Stomach (tissue), 9 donors: ENCODE measurements around the gene CLIC5. TPM values are rescaled to one million over a fixed set of nuclear protein-coding genes. Genes with fewer than 3 reads are reported as not detected.

Experiments used
- DNase-seq, 2 donors: peaks; one replicate each; pipeline versions ENCODE4 v3.0.0 to v3.0.0-alpha.2; 2013 to 2019
- H3K27ac ChIP-seq, 5 donors: fragments of 200-600 bp in 4 of 5; sonication (generic) in 4 of 5; one replicate each; pipeline ENCODE4 v1.5.1; 2013 to 2019; ENCODE audit warnings: mild to moderate bottlenecking in 1 of 5, moderate library complexity in 1 of 5
- H3K27me3 ChIP-seq, 3 donors: fragments of 200-600 bp; sonication (generic); one replicate each; pipeline ENCODE4 v1.5.1; 2017 to 2019; ENCODE audit warnings: mixed run types in 1 of 3
- H3K36me3 ChIP-seq, 4 donors: fragments of 200-600 bp; sonication (generic); 1 replicate in 3 of 4; 2 replicates in 1 of 4; pipeline ENCODE4 v1.5.1; 2016 to 2019
- H3K4me1 ChIP-seq, 4 donors: fragments of 200-600 bp; sonication (generic); one replicate each; pipeline ENCODE4 v1.5.1; 2016 to 2019
- H3K4me3 ChIP-seq, 4 donors: fragments of 200-600 bp; sonication (generic) in 3 of 4; one replicate each; pipeline ENCODE4 v1.5.1; 2016 to 2019; ENCODE audit warnings: mild to moderate bottlenecking in 1 of 4
- H3K9me3 ChIP-seq, 4 donors: fragments of 200-600 bp; sonication (generic); one replicate each; pipeline ENCODE4 v1.5.1; 2016 to 2019
- EP300 ChIP-seq: sonication (generic); formaldehyde crosslinking; IDR thresholded peaks from one replicate; pipeline ENCODE4 v1.6.1; 2017; ENCODE audit warnings: antibody characterized with exemption
- POLR2A ChIP-seq, 4 donors: fragments of 450-650 bp; IDR thresholded peaks; one replicate each; pipeline ENCODE4 v1.6.1; 2016; ENCODE audit warnings: antibody characterized with exemption in 4 of 4, control low read depth in 2 of 4, mild to moderate bottlenecking in 1 of 4, moderate library complexity in 1 of 4
- POLR2AphosphoS5 ChIP-seq, 3 donors: sonication (generic); formaldehyde crosslinking; IDR thresholded peaks; one replicate each; pipeline ENCODE4 v1.6.1; 2016; ENCODE audit warnings: antibody characterized with exemption in 3 of 3
- WGBS, 5 donors: extraction: QIAGEN DNeasy Blood & Tissue Kit in 3 of 5; methylation state at CpG; one replicate each; pipeline versions ENCODE4 v1.1.5 to v1.1.7; 2013 to 2018; 5-methylcytosine and 5-hydroxymethylcytosine counted together
- intact Hi-C: fragments of 100-400 bp; cut with DNase I; formaldehyde crosslinking; loops from one replicate; pipeline ENCODE4 v1.15.1; 2023; ENCODE audit warnings: low total_unique reads
- polyA plus RNA-seq, 3 donors: library from polyadenylated mRNA; stranded (reverse); fragments of 200-250 nt; gene quantifications; one replicate each; pipeline ENCODE4 v1.2.3, GENCODE V29; 2013
- total RNA-seq, 5 donors: library from RNA; depleted of rRNA; stranded (reverse); fragments of >200 nt; gene quantifications; one replicate each; pipeline versions ENCODE4 v1.1.0 to v1.2.3, GENCODE V29; 2014 to 2016
- TF ChIP-seq, protein P1 (sequence below), 7 experiments: fragments of 450-650 bp in 4 of 7; fragments of 200-600 bp in 3 of 7; sonication (generic) in 3 of 7; IDR thresholded peaks; one replicate each; pipeline ENCODE4 v1.5.1; 2016 to 2019; ENCODE audit warnings: antibody characterized with exemption in 7 of 7, control low read depth in 2 of 7, mild to moderate bottlenecking in 1 of 7
- donor health status: healthy with polysubstance abuse.
- donor health status: Bipolar disorder and iron deficiency.
- donor health status: healthy.

The CLIC5 gene
- total and polyA plus RNA-seq, 8 donors: 0.19 to 30.4 (median 2.0) TPM; not detected in 1

DNA sequence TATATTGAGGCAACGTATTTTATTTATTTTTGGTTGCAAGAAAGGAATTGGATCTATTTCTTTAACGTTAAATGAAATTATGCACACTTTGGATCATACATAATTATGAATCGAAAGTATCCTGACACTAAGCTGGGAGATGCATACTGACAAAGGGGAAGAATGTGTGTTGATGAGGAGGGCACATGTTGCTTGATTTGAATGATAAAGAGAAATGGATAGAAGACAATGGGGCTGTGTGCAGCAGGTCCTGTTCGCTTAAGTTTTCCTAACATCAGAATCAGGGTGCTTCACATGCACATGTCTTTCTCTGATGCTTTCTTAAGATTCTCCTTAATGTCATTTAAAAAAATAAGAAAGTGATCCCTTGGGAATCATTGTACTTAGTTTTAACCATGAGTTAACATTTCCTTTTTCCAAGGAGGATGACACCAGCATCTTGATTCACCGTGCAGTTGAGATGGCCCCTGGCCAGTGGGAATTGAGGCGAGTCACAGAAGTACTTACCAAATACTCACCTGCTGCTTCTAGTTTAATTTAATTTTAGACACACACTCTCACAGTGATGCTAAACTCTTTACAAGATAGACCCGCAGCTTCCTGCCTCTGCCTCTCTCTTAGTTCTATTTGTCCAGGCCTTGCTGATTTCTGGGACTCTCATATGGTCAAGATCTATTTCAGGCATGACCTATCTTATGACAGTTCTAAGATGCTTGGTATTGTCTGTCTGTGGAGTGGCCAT lies 116.5 kb downstream of the CLIC5 start:
- no peak overlapping the region for H3K27ac ChIP-seq

DNA sequence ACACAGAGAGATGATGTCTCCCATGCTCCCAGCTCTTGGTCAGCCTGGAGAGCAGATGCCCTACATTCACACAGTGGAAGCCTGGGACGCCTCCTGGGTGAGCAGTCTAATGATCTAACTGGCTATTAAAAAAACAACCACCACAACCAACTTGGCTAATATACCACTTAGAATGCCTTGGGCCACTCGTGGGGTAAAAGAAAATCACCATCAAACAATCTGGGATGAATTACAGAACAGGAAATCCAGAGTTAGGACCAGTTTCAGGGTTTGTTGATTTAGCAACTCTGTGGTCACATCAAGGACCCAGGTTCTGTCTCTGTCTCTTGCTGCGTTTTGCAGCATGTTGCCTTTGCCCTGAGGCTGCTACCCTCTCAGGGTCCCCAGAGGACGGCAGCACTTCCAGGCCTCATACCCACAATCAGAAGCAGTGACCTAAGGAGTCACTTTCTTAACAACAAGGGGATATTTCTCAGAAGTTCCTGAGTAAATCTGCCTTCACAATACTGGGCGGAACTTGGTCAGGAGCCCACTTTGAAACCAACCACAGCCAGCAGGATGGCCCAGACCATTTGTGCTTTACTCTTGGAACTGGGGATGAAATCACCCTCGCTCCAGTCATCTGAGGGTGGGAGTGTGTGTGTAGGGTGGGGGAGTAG lies 118.7 kb downstream of the CLIC5 start:
- no peak overlapping the region for H3K27ac ChIP-seq

More for the DNA sequence above, 116.5 kb downstream of the CLIC5 start:
- no peaks in the 10 kb centered on the region for H3K36me3 ChIP-seq
- TF ChIP-seq EP300: no peak
- no peak for TF ChIP-seq POLR2AphosphoS5 (IDR thresholded peaks at IDR 0.05)
- TF ChIP-seq, protein P1, sequence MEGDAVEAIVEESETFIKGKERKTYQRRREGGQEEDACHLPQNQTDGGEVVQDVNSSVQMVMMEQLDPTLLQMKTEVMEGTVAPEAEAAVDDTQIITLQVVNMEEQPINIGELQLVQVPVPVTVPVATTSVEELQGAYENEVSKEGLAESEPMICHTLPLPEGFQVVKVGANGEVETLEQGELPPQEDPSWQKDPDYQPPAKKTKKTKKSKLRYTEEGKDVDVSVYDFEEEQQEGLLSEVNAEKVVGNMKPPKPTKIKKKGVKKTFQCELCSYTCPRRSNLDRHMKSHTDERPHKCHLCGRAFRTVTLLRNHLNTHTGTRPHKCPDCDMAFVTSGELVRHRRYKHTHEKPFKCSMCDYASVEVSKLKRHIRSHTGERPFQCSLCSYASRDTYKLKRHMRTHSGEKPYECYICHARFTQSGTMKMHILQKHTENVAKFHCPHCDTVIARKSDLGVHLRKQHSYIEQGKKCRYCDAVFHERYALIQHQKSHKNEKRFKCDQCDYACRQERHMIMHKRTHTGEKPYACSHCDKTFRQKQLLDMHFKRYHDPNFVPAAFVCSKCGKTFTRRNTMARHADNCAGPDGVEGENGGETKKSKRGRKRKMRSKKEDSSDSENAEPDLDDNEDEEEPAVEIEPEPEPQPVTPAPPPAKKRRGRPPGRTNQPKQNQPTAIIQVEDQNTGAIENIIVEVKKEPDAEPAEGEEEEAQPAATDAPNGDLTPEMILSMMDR (IDR thresholded peaks at IDR 0.05): no peak
- no peak for TF ChIP-seq POLR2A (IDR thresholded peaks at IDR 0.05)
- no peaks in the 10 kb centered on the region for H3K9me3 ChIP-seq
- H3K27me3 ChIP-seq: no peaks in the 10 kb centered on the region
- H3K4me3 ChIP-seq: no peak overlapping the region
- intact Hi-C loops: no loop called here
- WGBS, 5 donors: 81 to 89% (median 86%) methylated on average over 7 of the region's 7 CpGs
- no peaks in the 10 kb centered on the region for H3K4me1 ChIP-seq
- DNase-seq: no peak

DNA sequence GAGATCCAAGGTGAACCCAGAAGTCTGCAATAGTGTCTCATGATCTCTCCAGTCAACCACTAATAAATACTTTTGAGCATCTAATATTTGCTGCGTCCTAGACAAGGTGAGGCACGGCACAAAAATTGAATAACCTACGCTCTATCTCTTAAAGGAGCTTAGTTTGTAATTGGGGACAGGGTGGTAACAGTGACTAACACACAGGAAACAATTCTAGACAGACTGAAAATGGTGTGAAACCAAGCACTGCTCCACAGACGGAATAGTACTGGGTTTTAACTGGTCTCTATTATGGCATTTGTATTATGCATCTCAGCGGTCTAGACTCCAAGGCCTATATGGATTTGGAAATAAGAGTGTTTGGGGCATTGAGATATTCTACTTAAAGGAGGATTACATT lies 120.1 kb downstream of the CLIC5 start:
- WGBS, 5 donors: 62 to 84% (median 64%) methylated on average over 5 of the region's 5 CpGs
- Histone ChIP-seq H3K27ac (no peak overlapping the region), H3K4me3 (no peak overlapping the region), H3K4me1 (no peaks in the 10 kb centered on the region), H3K27me3 (no peaks in the 10 kb centered on the region), H3K9me3 (no peaks in the 10 kb centered on the region), H3K36me3 (no peaks in the 10 kb centered on the region)
- intact Hi-C loops: no loop called here
- no peak for DNase-seq
- no peak for TF ChIP-seq EP300
- TF ChIP-seq POLR2AphosphoS5 (IDR thresholded peaks at IDR 0.05): no peak
- no peak for TF ChIP-seq POLR2A (IDR thresholded peaks at IDR 0.05)
- TF ChIP-seq, protein P1 (IDR thresholded peaks at IDR 0.05): no peak

More for the DNA sequence above, 118.7 kb downstream of the CLIC5 start:
- no peaks in the 10 kb centered on the region for H3K4me1 ChIP-seq
- intact Hi-C loops: no loop called here
- H3K27me3 ChIP-seq: no peaks in the 10 kb centered on the region
- TF ChIP-seq POLR2A (IDR thresholded peaks at IDR 0.05) (no peak), EP300 (no peak), POLR2AphosphoS5 (IDR thresholded peaks at IDR 0.05) (no peak)
- TF ChIP-seq, protein P1 (IDR thresholded peaks at IDR 0.05): no peak
- H3K9me3 ChIP-seq: no peaks in the 10 kb centered on the region
- no peaks in the 10 kb centered on the region for H3K36me3 ChIP-seq
- WGBS, 5 donors: 55 to 65% (median 57%) methylated on average over 6 of the region's 6 CpGs
- no peak for DNase-seq
- no peak overlapping the region for H3K4me3 ChIP-seq

DNA sequence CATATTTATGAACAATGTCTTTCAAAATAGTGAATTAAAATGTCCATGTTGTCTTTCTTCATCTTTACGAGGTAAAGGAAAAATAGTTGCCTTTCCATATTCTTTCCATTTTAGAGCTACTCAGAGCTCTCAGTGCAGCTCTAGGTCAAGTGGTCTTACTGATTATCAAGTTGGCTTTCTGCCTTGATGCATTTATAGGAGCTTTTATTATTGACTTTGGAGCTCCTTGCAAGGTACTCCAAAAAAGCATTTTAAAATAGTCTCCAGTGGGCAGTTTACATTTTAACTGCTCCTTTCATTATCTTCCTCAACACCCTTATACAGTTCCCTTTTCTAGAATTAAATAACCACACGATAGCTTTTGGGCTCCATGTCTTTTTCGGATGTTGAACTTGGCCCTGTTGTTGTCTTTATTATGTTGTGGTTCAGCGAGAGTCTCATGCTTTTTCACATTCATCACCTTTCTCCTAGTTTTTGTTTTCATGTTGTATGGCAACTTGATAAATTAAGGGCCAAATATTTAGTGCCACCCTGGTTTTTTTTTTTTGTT lies 122.9 kb downstream of the CLIC5 start:
- 68 to 90% (median 72%) methylated on average over 4 of the region's 4 CpGs for WGBS, 5 donors
- Histone ChIP-seq H3K36me3 (no peaks in the 10 kb centered on the region), H3K4me3 (no peak overlapping the region), H3K9me3 (no peaks in the 10 kb centered on the region), H3K27me3 (no peaks in the 10 kb centered on the region), H3K4me1 (no peaks in the 10 kb centered on the region), H3K27ac (no peak overlapping the region)
- TF ChIP-seq, protein P1 (IDR thresholded peaks at IDR 0.05): no peak
- TF ChIP-seq POLR2A (IDR thresholded peaks at IDR 0.05): no peak
- no peak for TF ChIP-seq POLR2AphosphoS5 (IDR thresholded peaks at IDR 0.05)
- no peak for TF ChIP-seq EP300
- DNase-seq: no peak
- intact Hi-C loops: no loop called here
